SK-N-SH (cell line): ENCODE measurements around the gene ACP5. TPM values are rescaled to one million over a fixed set of nuclear protein-coding genes. Genes with fewer than 3 reads are reported as not detected.

Experiments used
- CTCF ChIA-PET: fragments of 300-600, 350-600 bp; formaldehyde crosslinking; extraction: SDS; loops from one replicate; lab custom pipeline; 2021; lab: Yijun Ruan, JAX
- POLR2A ChIA-PET: fragments of 350-600 bp; sonication (Branson Sonifier 250); formaldehyde crosslinking; extraction: SDS; loops from one replicate; lab custom pipeline; 2020; ENCODE audit warnings: antibody characterized with exemption, inconsistent platforms; lab: Yijun Ruan, JAX
- DNase-seq: peaks from one replicate; pipeline ENCODE4 v3.0.0; 2012
- H2AFZ ChIP-seq: fragments of 200-600 bp; sonication (generic); 2 replicates; pipeline ENCODE4 v1.8.1; 2016; ENCODE audit warnings: antibody characterized with exemption, mild to moderate bottlenecking, low read depth
- H3F3A ChIP-seq: fragments of 200-600 bp; sonication (generic); replicated peaks from 2 replicates; pipeline ENCODE3; 2016; ENCODE audit warnings: antibody characterized with exemption, mild to moderate bottlenecking; ENCODE audit not compliant: insufficient read depth
- H3K27ac ChIP-seq, 2 experiments: fragments of 200-500 bp in 1 of 2; fragments of 200-600 bp in 1 of 2; sonication (Bioruptor generic) in 1 of 2; sonication (generic), shearing (Covaris generic) in 1 of 2; 2 replicates each; pipeline versions ENCODE4 v1.5.1 to v1.6.1; 2014 to 2016; ENCODE audit warnings: low read depth in 2 of 2, inconsistent platforms in 1 of 2, low read length in 1 of 2, mild to moderate bottlenecking in 1 of 2, mixed read lengths in 1 of 2
- H3K27me3 ChIP-seq: fragments of 200-600 bp; sonication (generic), shearing (Covaris generic); 2 replicates; pipeline ENCODE4 v1.6.1; 2016; ENCODE audit warnings: mixed run types; ENCODE audit not compliant: insufficient read depth
- H3K36me3 ChIP-seq, 2 experiments: fragments of 200-500 bp in 1 of 2; fragments of 200-600 bp in 1 of 2; sonication (Bioruptor generic) in 1 of 2; sonication (generic) in 1 of 2; replicated peaks in 1 of 2; 2 replicates each; pipeline versions ENCODE3 to v1.5.1; 2014 to 2016; ENCODE audit warnings: low read length in 1 of 2, mild to moderate bottlenecking in 1 of 2; ENCODE audit not compliant: insufficient read depth in 2 of 2, control insufficient read depth in 1 of 2
- H3K4me1 ChIP-seq, 2 experiments: fragments of 200-500 bp in 1 of 2; fragments of 200-600 bp in 1 of 2; sonication (Bioruptor generic) in 1 of 2; sonication (generic), shearing (Covaris generic) in 1 of 2; 2 replicates each; pipeline versions ENCODE4 v1.5.1 to v1.6.1; 2014 to 2016; ENCODE audit warnings: low read depth in 1 of 2, low read length in 1 of 2, mixed run types in 1 of 2; ENCODE audit not compliant: insufficient read depth in 2 of 2, control insufficient read depth in 1 of 2
- H3K4me2 ChIP-seq: fragments of 200-600 bp; sonication (generic), shearing (Covaris generic); 2 replicates; pipeline ENCODE4 v1.6.1; 2017; ENCODE audit warnings: mixed run types
- H3K4me3 ChIP-seq, 2 experiments: fragments of 200-500 bp in 1 of 2; fragments of 200-600 bp in 1 of 2; sonication (Bioruptor generic) in 1 of 2; sonication (generic), shearing (Covaris generic) in 1 of 2; 2 replicates each; pipeline versions ENCODE4 v1.5.1 to v1.8.1; 2014 to 2016; ENCODE audit warnings: low read depth in 2 of 2, inconsistent platforms in 1 of 2, low read length in 1 of 2, mild to moderate bottlenecking in 1 of 2, mixed read lengths in 1 of 2, moderate library complexity in 1 of 2
- H3K79me2 ChIP-seq: fragments of 200-600 bp; sonication (generic); 2 replicates; pipeline ENCODE4 v1.8.1; 2017; ENCODE audit warnings: mild to moderate bottlenecking; ENCODE audit not compliant: insufficient read depth
- H3K9ac ChIP-seq: fragments of 200-600 bp; sonication (generic); 2 replicates; pipeline ENCODE4 v1.6.1; 2017; ENCODE audit warnings: mixed run types
- H3K9me2 ChIP-seq: fragments of 200-600 bp; sonication (generic); 2 replicates; pipeline ENCODE4 v1.6.1; 2017; ENCODE audit warnings: mixed run types
- H3K9me3 ChIP-seq: fragments of 200-600 bp; sonication (generic); 2 replicates; pipeline ENCODE4 v1.6.1; 2017; ENCODE audit warnings: mixed run types, mild to moderate bottlenecking, moderate library complexity
- H4K20me1 ChIP-seq: fragments of 200-600 bp; sonication (generic); 2 replicates; pipeline ENCODE4 v1.6.1; 2017; ENCODE audit warnings: mild to moderate bottlenecking, mixed run types; ENCODE audit not compliant: insufficient read depth
- EP300 ChIP-seq, 2 experiments: IDR thresholded peaks; 2 replicates each; pipeline versions ENCODE4 v1.4.0 to v1.6.1; 2012; ENCODE audit warnings: borderline replicate concordance in 1 of 2, low read depth in 1 of 2, low read length in 1 of 2
- FOSL2 ChIP-seq: IDR thresholded peaks from 2 replicates; pipeline ENCODE4 v1.4.0; 2012; ENCODE audit warnings: low read depth, mild to moderate bottlenecking, moderate library complexity, borderline replicate concordance
- FOXJ3 ChIP-seq: sonication (generic); formaldehyde crosslinking; IDR thresholded peaks from 2 replicates; pipeline ENCODE4 v1.5.1; 2020; ENCODE audit warnings: mild to moderate bottlenecking, missing genetic modification reagents
- GABPA ChIP-seq: IDR thresholded peaks from 2 replicates; pipeline ENCODE4 v1.4.0; 2012; ENCODE audit warnings: low read depth, mild to moderate bottlenecking
- JUND ChIP-seq: IDR thresholded peaks from 2 replicates; pipeline ENCODE4 v1.4.0; 2012
- MEF2A ChIP-seq: IDR thresholded peaks from 2 replicates; pipeline ENCODE4 v1.4.0; 2012; ENCODE audit warnings: low read depth, borderline replicate concordance
- MXI1 ChIP-seq: IDR thresholded peaks from 2 replicates; pipeline ENCODE4 v1.6.1; 2012; ENCODE audit warnings: mild to moderate bottlenecking, low read depth, low read length, improper control_type of control experiment
- RAD21 ChIP-seq: IDR thresholded peaks from 2 replicates; pipeline ENCODE4 v1.6.1; 2012; ENCODE audit warnings: mild to moderate bottlenecking, low read length
- RFX5 ChIP-seq: IDR thresholded peaks from 2 replicates; pipeline ENCODE4 v1.6.1; 2012; ENCODE audit warnings: mild to moderate bottlenecking, improper control_type of control experiment, low read length
- RXRA ChIP-seq: IDR thresholded peaks from 2 replicates; pipeline ENCODE4 v1.4.0; 2012; ENCODE audit warnings: low read depth, mild to moderate bottlenecking, borderline replicate concordance
- TAF1 ChIP-seq: IDR thresholded peaks from 2 replicates; pipeline ENCODE4 v1.6.1; 2012; ENCODE audit warnings: low read depth, mild to moderate bottlenecking, low read length, moderate library complexity, borderline replicate concordance
- YY1 ChIP-seq: IDR thresholded peaks from 2 replicates; pipeline ENCODE4 v1.4.0; 2012; ENCODE audit warnings: low read depth, mild to moderate bottlenecking
- WGBS: methylation state at CpG from one replicate; pipeline ENCODE4 v1.1.6; 2017; ENCODE audit warnings: low lambda C conversion rate; 5-methylcytosine and 5-hydroxymethylcytosine counted together
- polyA plus RNA-seq, 3 experiments: library from polyadenylated mRNA; depleted of rRNA; stranded (reverse); fragments of >200 nt; gene quantifications; 2 replicates each; pipeline ENCODE4 v1.2.3, GENCODE V29; 2012
- TF ChIP-seq, protein P1 (sequence below): IDR thresholded peaks from 2 replicates; pipeline ENCODE4; 2012
- TF ChIP-seq, protein P2 (sequence below): IDR thresholded peaks from 2 replicates; pipeline ENCODE4 v1.4.0; 2012; ENCODE audit warnings: low read depth, borderline replicate concordance
- TF ChIP-seq, protein P3 (sequence below): fragments of 150-350 bp; IDR thresholded peaks from 2 replicates; pipeline ENCODE4 v1.6.1; 2016; ENCODE audit warnings: mild to moderate bottlenecking, low read depth, low read length
- TF ChIP-seq, protein P4 (sequence below): IDR thresholded peaks from 2 replicates; pipeline ENCODE4 v1.6.1; 2012; ENCODE audit warnings: mild to moderate bottlenecking, low read depth, low read length, moderate library complexity
- TF ChIP-seq, protein P5 (sequence below): IDR thresholded peaks from 2 replicates; pipeline ENCODE4 v1.4.0; 2012; ENCODE audit warnings: low read depth

ACP5 gene
- polyA plus RNA-seq, 1 of the 3 experiments (the other 2 are of a cell fraction) = 0.87 TPM

DNA sequence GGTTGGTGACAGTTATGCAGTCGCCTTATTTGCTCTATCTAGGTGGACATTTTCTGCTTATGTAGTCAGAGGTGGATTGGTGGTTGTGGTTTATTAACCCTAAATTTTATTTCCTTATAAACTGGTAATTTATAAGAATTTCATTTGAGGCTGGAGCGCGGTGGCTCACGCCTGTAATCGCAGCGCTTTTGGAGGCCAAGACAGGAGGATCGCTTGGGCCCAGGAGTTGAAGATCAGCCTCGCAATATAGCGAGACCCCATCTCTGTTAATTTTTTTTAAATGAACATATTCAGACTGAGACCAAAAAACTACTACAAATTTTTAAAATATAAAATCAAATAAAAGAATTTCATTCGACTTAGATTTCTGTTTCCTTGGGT lies 20.6 kb upstream of the ACP5 start:
- POLR2A ChIA-PET = interaction anchor here (0.7 to 2.2 kb wide), 6 partner anchors 38 to 437 kb away, joined by 3 to 9 read pairs (median 4); partner anchors contain the start of genes ECSIT, ZNF433 and ZNF491

DNA sequence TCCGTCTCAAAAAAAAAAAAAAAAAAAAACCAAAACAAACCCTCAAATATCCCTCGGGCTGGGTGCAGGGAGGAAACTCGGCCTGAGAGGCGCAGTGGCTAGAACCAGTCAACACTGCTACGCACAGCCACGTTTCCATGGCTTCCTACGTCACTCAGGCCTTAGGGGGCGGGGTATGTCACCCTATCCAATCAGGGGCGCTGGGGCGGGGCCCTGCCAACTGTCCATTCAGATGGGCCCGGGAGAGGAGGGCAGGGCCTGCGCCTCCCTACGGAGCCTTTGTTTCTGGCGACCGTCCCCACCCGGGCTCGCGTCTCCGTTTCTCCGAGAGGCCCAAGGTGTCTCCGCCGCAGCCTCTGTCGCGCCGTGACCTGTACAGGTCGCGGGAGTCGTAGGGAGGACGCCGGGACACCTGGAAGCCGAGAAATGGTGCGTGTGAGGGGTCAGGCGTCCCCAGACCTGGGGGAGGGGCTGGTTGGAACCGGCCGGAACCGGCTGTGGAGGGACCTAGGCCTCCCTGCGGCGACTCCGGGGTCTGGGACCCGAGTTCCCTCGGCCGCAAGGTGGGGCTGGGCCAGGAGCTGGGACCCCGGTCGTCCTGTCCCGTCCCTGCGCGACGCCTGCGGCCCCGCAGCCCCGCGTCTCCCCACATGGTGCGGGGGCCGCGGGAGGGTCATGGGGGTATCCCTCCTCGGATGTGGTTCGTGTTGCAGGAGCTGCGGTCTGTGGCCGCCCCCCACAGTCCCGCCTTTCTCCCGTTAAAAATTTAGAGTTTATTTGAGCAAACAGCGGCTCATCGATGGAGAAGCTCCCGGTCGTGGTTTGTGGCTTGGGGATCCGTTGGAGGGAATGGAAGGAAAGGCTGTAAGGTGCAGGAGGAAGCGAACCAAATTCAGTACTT lies 20.0 kb upstream of the ACP5 start, which contains the start of gene ZNF627:
TSS of gene ZNF627 (plus strand) at position 282 of the 901 bp plus-strand sequence. CDS start at position 427, 145 bp downstream.
- Histone ChIP-seq H3K4me3 (peak within 1 kb of the TSS; percentile 70 to 96), H3K9me3 (no peaks in the 10 kb centered on the region), H3K79me2 (peaks cover 52% of the 10 kb centered on the region), H3K9ac (peak within 1 kb of the TSS; percentile 99), H4K20me1 (peaks cover 31% of the 10 kb centered on the region), H3K4me1 (peaks cover 0 to 5% of the 10 kb centered on the region in 2 experiments; a peak in 2 of 4 replicates), H3K27me3 (no peaks in the 10 kb centered on the region), H3K4me2 (peak within 1 kb of the TSS; percentile 90), H3F3A (no peaks in the 10 kb centered on the region), H2AFZ (peak within 1 kb of the TSS; percentile 92), H3K36me3 (peaks cover 0 to 30% of the 10 kb centered on the region in 2 experiments), H3K9me2 (no peaks in the 10 kb centered on the region), H3K27ac (peak within 1 kb of the TSS; percentile 85 to 91)
- CTCF ChIA-PET = interaction anchor here (0.8 kb wide), 1 partner anchor 69 kb away, joined by 3 read pairs; no protein-coding TSS in a partner anchor
- 2% methylated on average over 41 of the region's 67 CpGs for WGBS
- DNase-seq = peak; percentile 98
- POLR2A ChIA-PET = interaction anchor here (0.7 to 2.2 kb wide), 6 partner anchors 37 to 438 kb away, joined by 3 to 9 read pairs (median 4); partner anchors contain the start of genes ECSIT, ZNF433 and ZNF491
- TF ChIP-seq RXRA (no peak), TAF1 (peak; percentile 86), GABPA (no peak), FOSL2 (no peak), MEF2A (no peak), JUND (no peak), FOXJ3 (CRISPR knock-in tag) (no peak), MXI1 (peak; percentile 84), EP300 (IDR thresholded peaks at IDR 0.05; ENCODE audit: borderline replicate concordance in 1 of 2, low read depth in 1 of 2, low read length in 1 of 2) (no peak), RAD21 (no peak), RFX5 (peak; percentile 57), YY1 (no peak)
- TF ChIP-seq, protein P1, sequence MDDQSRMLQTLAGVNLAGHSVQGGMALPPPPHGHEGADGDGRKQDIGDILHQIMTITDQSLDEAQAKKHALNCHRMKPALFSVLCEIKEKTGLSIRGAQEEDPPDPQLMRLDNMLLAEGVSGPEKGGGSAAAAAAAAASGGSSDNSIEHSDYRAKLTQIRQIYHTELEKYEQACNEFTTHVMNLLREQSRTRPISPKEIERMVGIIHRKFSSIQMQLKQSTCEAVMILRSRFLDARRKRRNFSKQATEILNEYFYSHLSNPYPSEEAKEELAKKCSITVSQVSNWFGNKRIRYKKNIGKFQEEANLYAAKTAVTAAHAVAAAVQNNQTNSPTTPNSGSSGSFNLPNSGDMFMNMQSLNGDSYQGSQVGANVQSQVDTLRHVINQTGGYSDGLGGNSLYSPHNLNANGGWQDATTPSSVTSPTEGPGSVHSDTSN = peak; percentile 86
- TF ChIP-seq, protein P2, sequence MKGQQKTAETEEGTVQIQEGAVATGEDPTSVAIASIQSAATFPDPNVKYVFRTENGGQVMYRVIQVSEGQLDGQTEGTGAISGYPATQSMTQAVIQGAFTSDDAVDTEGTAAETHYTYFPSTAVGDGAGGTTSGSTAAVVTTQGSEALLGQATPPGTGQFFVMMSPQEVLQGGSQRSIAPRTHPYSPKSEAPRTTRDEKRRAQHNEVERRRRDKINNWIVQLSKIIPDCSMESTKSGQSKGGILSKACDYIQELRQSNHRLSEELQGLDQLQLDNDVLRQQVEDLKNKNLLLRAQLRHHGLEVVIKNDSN = no peak
- TF ChIP-seq, protein P3, sequence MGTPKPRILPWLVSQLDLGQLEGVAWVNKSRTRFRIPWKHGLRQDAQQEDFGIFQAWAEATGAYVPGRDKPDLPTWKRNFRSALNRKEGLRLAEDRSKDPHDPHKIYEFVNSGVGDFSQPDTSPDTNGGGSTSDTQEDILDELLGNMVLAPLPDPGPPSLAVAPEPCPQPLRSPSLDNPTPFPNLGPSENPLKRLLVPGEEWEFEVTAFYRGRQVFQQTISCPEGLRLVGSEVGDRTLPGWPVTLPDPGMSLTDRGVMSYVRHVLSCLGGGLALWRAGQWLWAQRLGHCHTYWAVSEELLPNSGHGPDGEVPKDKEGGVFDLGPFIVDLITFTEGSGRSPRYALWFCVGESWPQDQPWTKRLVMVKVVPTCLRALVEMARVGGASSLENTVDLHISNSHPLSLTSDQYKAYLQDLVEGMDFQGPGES = no peak
- TF ChIP-seq, protein P4, sequence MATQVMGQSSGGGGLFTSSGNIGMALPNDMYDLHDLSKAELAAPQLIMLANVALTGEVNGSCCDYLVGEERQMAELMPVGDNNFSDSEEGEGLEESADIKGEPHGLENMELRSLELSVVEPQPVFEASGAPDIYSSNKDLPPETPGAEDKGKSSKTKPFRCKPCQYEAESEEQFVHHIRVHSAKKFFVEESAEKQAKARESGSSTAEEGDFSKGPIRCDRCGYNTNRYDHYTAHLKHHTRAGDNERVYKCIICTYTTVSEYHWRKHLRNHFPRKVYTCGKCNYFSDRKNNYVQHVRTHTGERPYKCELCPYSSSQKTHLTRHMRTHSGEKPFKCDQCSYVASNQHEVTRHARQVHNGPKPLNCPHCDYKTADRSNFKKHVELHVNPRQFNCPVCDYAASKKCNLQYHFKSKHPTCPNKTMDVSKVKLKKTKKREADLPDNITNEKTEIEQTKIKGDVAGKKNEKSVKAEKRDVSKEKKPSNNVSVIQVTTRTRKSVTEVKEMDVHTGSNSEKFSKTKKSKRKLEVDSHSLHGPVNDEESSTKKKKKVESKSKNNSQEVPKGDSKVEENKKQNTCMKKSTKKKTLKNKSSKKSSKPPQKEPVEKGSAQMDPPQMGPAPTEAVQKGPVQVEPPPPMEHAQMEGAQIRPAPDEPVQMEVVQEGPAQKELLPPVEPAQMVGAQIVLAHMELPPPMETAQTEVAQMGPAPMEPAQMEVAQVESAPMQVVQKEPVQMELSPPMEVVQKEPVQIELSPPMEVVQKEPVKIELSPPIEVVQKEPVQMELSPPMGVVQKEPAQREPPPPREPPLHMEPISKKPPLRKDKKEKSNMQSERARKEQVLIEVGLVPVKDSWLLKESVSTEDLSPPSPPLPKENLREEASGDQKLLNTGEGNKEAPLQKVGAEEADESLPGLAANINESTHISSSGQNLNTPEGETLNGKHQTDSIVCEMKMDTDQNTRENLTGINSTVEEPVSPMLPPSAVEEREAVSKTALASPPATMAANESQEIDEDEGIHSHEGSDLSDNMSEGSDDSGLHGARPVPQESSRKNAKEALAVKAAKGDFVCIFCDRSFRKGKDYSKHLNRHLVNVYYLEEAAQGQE = 0 out of 2 replicates have a peak, but pooled peaks have one; percentile 22
- TF ChIP-seq, protein P5, sequence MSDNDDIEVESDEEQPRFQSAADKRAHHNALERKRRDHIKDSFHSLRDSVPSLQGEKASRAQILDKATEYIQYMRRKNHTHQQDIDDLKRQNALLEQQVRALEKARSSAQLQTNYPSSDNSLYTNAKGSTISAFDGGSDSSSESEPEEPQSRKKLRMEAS = peak; percentile 37; the same call in 1 of the 2 replicates

More for the DNA sequence above, 20.6 kb upstream of the ACP5 start:
- Histone ChIP-seq H3K36me3 (peaks cover 0 to 34% of the 10 kb centered on the region in 2 experiments), H3K9me3 (no peaks in the 10 kb centered on the region), H3K4me2 (peak overlapping the region; percentile 90), H3K27me3 (no peaks in the 10 kb centered on the region), H3K9ac (peak overlapping the region; percentile 99), H4K20me1 (peaks cover 37% of the 10 kb centered on the region), H3K4me1 (peaks cover 0 to 5% of the 10 kb centered on the region in 2 experiments; a peak in 2 of 4 replicates), H2AFZ (peak overlapping the region; percentile 57; the same call in 1 of the 2 replicates), H3K4me3 (peak overlapping the region; percentile 70 to 96), H3K79me2 (peaks cover 59% of the 10 kb centered on the region), H3K9me2 (no peaks in the 10 kb centered on the region), H3K27ac (peak overlapping the region; percentile 85 to 91), H3F3A (no peaks in the 10 kb centered on the region)
- no peak for TF ChIP-seq FOSL2
- no peak for TF ChIP-seq MEF2A
- CTCF ChIA-PET = interaction anchor here (0.8 kb wide), 1 partner anchor 70 kb away, joined by 3 read pairs; no protein-coding TSS in a partner anchor
- no peak for DNase-seq
- 36% methylated on average over 10 of the region's 10 CpGs for WGBS
